Spleen (tissue), 11 donors: ENCODE data around the gene ST7. TPM values are rescaled to one million over a fixed set of nuclear protein-coding genes. Genes with fewer than 3 reads are reported as not detected.

Experiments used
- DNase-seq: peaks from one replicate; pipeline ENCODE4 v3.0.0-alpha.2; 2020
- H3K27ac ChIP-seq, 8 donors: fragments of 200-600 bp; sonication (generic) in 7 of 8; 1 replicate in 4 of 8; 2 replicates in 4 of 8; pipeline versions ENCODE4 v1.5.0 to v1.8.0; 2016 to 2021; ENCODE audit warnings: inconsistent platforms in 4 of 8, mild to moderate bottlenecking in 4 of 8, moderate library complexity in 1 of 8
- H3K27me3 ChIP-seq, 7 donors: fragments of 200-600 bp; sonication (generic) in 6 of 7; replicated peaks in 1 of 7; 1 replicate in 4 of 7; 2 replicates in 3 of 7; pipeline versions ENCODE4 v1.5.0 to v1.8.0; 2016 to 2021; ENCODE audit warnings: inconsistent platforms in 3 of 7, mild to moderate bottlenecking in 1 of 7
- H3K36me3 ChIP-seq, 6 donors: fragments of 200-600 bp; sonication (generic) in 5 of 6; 1 replicate in 4 of 6; 2 replicates in 2 of 6; pipeline versions ENCODE4 v1.5.0 to v1.8.0; 2016 to 2021; ENCODE audit warnings: inconsistent platforms in 2 of 6
- H3K4me1 ChIP-seq, 6 donors: fragments of 200-600 bp; sonication (generic) in 5 of 6; 1 replicate in 3 of 6; 2 replicates in 3 of 6; pipeline versions ENCODE4 v1.5.0 to v1.8.0; 2016 to 2021; ENCODE audit warnings: inconsistent platforms in 3 of 6
- H3K4me3 ChIP-seq, 8 donors: fragments of 200-600 bp; sonication (generic) in 7 of 8; 1 replicate in 4 of 8; 2 replicates in 4 of 8; pipeline versions ENCODE4 v1.5.0 to v1.8.0; 2016 to 2021; ENCODE audit warnings: inconsistent platforms in 4 of 8, mild to moderate bottlenecking in 4 of 8, moderate library complexity in 2 of 8
- H3K9me3 ChIP-seq, 8 donors: fragments of 200-600 bp; sonication (generic) in 7 of 8; 1 replicate in 4 of 8; 2 replicates in 4 of 8; pipeline versions ENCODE4 v1.5.0 to v1.8.0; 2016 to 2021; ENCODE audit warnings: inconsistent platforms in 4 of 8
- POLR2A ChIP-seq, 3 donors: fragments of 450-650 bp; IDR thresholded peaks; one replicate each; pipeline ENCODE4 v1.5.1; 2017; ENCODE audit warnings: antibody characterized with exemption in 3 of 3, mild to moderate bottlenecking in 1 of 3
- POLR2AphosphoS5 ChIP-seq, 3 donors: sonication (generic); formaldehyde crosslinking; IDR thresholded peaks; one replicate each; pipeline ENCODE4 v1.5.1; 2017; ENCODE audit warnings: antibody characterized with exemption in 3 of 3
- WGBS, 5 donors: extraction: QIAGEN DNeasy Blood & Tissue Kit in 3 of 5; methylation state at CpG; one replicate each; pipeline versions ENCODE4 v1.1.5 to v1.1.7; 2013 to 2018; 5-methylcytosine and 5-hydroxymethylcytosine counted together
- intact Hi-C: fragments of 100-400 bp; cut with DNase I; formaldehyde crosslinking; loops from one replicate; pipeline ENCODE4 v1.15.0; 2023; ENCODE audit warnings: low total_unique reads
- polyA plus RNA-seq, 3 donors: library from polyadenylated mRNA; stranded (reverse); fragments of 200-250 nt; gene quantifications; one replicate each; pipeline ENCODE4 v1.2.1, GENCODE V29; 2013
- total RNA-seq, 7 donors: library from RNA; depleted of rRNA in 3 of 7; stranded (reverse); fragments of >200 nt in 3 of 7; fragmentation: NEBNext Ultra II Directional in 4 of 7; extraction: Animal tissue kit (Norgen Biotek cat#: 25700) in 4 of 7; gene quantifications; one replicate each; pipeline versions ENCODE4 v1.1.0 to v1.2.1, GENCODE V29; 2016 to 2021
- TF ChIP-seq, protein P1 (sequence below), 11 experiments: fragments of 200-600 bp in 7 of 11; fragments of 450-650 bp in 4 of 11; sonication (generic) in 4 of 11; IDR thresholded peaks in 8 of 11; conservative IDR thresholded peaks in 3 of 11; 1 replicate in 7 of 11; 2 replicates in 4 of 11; pipeline versions ENCODE4 v1.4.0 to v1.8.0; 2016 to 2021; ENCODE audit warnings: antibody characterized with exemption in 11 of 11, inconsistent platforms in 4 of 11, mild to moderate bottlenecking in 1 of 11
- donor health status: healthy with polysubstance abuse.
- donor health status: DM: no; HTN: no; CAD: no; lungs with moderate emphysema.
- donor health status: DM: no; HTN: no; CAD: no.
- donor health status: Bipolar disorder and iron deficiency.
- donor health status: healthy.
- donor health status: DM: no; HTN: no; CAD: no.
- donor health status: DM: yes; HTN: yes; CAD: no.

Gene ST7
- total and polyA plus RNA-seq, 10 donors: 4.7 to 36.4 (median 15.8) TPM

DNA sequence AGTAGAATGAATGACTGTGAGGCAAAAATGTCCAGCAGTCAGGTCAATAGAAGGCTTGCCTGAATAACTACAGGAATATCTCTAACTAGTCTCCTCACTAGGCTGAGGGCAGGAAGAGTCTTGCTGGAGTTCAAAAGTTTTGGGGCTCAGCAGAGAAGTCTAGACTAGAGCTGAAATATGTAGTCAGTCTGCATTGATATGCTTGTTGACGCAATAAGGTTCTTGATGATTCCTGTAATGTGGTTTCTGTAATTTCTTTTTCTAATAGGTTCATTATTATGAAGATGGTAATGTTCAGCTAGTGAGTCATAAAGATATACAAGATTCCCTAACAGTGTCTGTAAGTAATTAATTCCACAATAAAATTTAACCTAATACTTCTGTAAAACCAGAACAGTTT lies 41.5 kb upstream of the ST7 start:
- no peak overlapping the region for H3K4me3 ChIP-seq
- TF ChIP-seq POLR2AphosphoS5 (IDR thresholded peaks at IDR 0.05) (no peak), POLR2A (IDR thresholded peaks at IDR 0.05) (no peak)
- TF ChIP-seq, protein P1, sequence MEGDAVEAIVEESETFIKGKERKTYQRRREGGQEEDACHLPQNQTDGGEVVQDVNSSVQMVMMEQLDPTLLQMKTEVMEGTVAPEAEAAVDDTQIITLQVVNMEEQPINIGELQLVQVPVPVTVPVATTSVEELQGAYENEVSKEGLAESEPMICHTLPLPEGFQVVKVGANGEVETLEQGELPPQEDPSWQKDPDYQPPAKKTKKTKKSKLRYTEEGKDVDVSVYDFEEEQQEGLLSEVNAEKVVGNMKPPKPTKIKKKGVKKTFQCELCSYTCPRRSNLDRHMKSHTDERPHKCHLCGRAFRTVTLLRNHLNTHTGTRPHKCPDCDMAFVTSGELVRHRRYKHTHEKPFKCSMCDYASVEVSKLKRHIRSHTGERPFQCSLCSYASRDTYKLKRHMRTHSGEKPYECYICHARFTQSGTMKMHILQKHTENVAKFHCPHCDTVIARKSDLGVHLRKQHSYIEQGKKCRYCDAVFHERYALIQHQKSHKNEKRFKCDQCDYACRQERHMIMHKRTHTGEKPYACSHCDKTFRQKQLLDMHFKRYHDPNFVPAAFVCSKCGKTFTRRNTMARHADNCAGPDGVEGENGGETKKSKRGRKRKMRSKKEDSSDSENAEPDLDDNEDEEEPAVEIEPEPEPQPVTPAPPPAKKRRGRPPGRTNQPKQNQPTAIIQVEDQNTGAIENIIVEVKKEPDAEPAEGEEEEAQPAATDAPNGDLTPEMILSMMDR (IDR thresholded peaks at IDR 0.05 in 8 of 11, conservative IDR thresholded peaks at IDR 0.05 in 3 of 11): no peak
- no peaks in the 10 kb centered on the region for H3K4me1 ChIP-seq
- no peaks in the 10 kb centered on the region for H3K27me3 ChIP-seq
- peaks cover 3 to 100% (median 66%) of the 10 kb centered on the region in 6 donors for H3K36me3 ChIP-seq
- H3K27ac ChIP-seq: no peak overlapping the region
- intact Hi-C loops: no loop called here
- H3K9me3 ChIP-seq: no peaks in the 10 kb centered on the region
- DNase-seq: no peak
- WGBS, 5 donors: 96 to 100% (median 96%) methylated on average over 1 of the region's 1 CpG

DNA sequence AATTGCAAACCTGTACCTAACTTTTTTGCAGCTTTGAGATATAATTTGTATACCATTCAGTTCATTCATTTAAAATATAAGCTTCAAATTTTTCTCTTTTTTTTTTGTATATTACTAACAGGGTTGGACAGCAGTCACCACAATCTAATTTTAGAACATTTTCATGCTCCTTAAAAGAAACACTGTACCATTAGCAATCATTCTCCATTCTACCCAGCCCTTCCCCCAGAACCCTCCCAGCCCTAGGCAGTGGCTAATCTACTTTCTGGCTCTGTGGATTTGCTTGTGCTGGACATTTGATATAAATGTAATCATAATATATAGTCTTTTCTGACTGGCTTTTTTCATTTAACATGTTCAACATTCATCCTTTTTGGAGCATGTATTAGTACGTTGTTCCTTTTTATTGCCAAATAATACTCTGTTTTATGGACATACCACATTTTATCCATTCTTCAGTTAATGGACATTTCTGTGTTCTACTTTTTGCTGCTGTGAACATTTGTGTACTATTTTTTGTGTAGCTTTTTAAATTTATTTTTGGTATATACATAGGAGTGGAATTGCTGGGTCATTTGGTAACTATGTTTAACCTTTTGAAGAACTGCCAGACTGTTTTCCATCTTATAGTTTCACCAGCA lies 40.9 kb upstream of the ST7 start:
- WGBS, 5 donors: 98 to 100% (median 100%) methylated on average over 1 of the region's 1 CpG
- peaks cover 3 to 100% (median 69%) of the 10 kb centered on the region in 6 donors for H3K36me3 ChIP-seq
- no peak overlapping the region for H3K4me3 ChIP-seq

DNA sequence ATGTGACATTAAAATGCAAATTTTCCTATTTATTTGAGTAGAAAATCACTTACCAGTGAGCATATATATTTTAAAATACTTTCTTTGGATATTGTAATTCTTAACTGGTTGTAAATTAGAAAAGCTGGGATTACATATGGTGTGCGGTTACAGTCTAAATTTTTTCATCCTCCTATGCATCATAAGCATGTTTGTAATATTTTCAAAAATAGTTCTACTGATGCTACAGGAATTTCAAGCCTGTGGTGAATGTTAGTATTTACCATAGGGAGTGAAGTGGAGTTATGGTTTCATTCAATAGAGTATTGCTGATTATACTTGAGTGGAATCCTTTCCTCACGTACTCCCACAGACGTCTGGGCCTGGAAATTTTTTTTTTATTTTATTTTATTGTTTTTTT lies 34.6 kb upstream of the ST7 start:
- H3K9me3 ChIP-seq: no peaks in the 10 kb centered on the region
- TF ChIP-seq, protein P1 (IDR thresholded peaks at IDR 0.05 in 8 of 11, conservative IDR thresholded peaks at IDR 0.05 in 3 of 11): no peak
- TF ChIP-seq POLR2A (IDR thresholded peaks at IDR 0.05) (no peak), POLR2AphosphoS5 (IDR thresholded peaks at IDR 0.05) (no peak)
- peaks cover 0 to 81% (median 42%) of the 10 kb centered on the region in 6 donors for H3K36me3 ChIP-seq
- intact Hi-C loops: no loop called here
- peaks cover 0 to 5% (median under 1%) of the 10 kb centered on the region in 6 donors for H3K4me1 ChIP-seq
- WGBS, 5 donors: 95 to 98% (median 97%) methylated on average over 3 of the region's 3 CpGs
- H3K27me3 ChIP-seq: no peaks in the 10 kb centered on the region
- no peak overlapping the region for H3K27ac ChIP-seq
- DNase-seq: no peak
- no peak overlapping the region for H3K4me3 ChIP-seq

More for the DNA sequence above, 40.9 kb upstream of the ST7 start:
- H3K4me1 ChIP-seq: no peaks in the 10 kb centered on the region
- DNase-seq: no peak
- TF ChIP-seq POLR2AphosphoS5 (IDR thresholded peaks at IDR 0.05) (no peak), POLR2A (IDR thresholded peaks at IDR 0.05) (no peak)
- TF ChIP-seq, protein P1 (IDR thresholded peaks at IDR 0.05 in 8 of 11, conservative IDR thresholded peaks at IDR 0.05 in 3 of 11): no peak
- H3K9me3 ChIP-seq: no peaks in the 10 kb centered on the region
- H3K27ac ChIP-seq: no peak overlapping the region
- no peaks in the 10 kb centered on the region for H3K27me3 ChIP-seq
- intact Hi-C loops: no loop called here

DNA sequence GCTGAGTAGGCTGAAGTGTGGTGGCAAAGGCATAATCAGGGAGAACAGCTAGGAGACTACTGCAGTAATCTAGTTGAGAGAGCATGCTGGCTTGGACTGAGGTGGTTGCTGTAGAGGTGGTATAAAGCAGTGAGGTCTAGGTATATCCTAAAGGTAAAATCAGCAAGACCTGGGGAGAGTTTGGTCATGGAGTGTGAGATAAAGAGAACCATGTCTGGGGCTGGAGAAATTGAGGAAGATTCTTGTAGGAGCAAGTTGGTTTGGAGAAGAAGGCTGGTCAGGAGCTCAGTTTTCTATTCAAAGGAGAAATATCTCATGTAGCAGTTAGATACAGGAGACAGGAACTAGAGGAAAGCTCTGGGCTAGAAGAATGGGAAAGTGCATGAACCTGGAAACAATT lies 32.9 kb upstream of the ST7 start:
- Histone ChIP-seq H3K4me3 (no peak overlapping the region), H3K27ac (no peak overlapping the region), H3K9me3 (no peaks in the 10 kb centered on the region), H3K27me3 (no peaks in the 10 kb centered on the region), H3K4me1 (peaks cover 0 to 5% (median 2%) of the 10 kb centered on the region in 6 donors), H3K36me3 (peaks cover 0 to 64% (median 32%) of the 10 kb centered on the region in 6 donors)
- intact Hi-C loops: no loop called here
- DNase-seq: no peak
- TF ChIP-seq, protein P1 (IDR thresholded peaks at IDR 0.05 in 8 of 11, conservative IDR thresholded peaks at IDR 0.05 in 3 of 11): no peak
- TF ChIP-seq POLR2A (IDR thresholded peaks at IDR 0.05) (no peak), POLR2AphosphoS5 (IDR thresholded peaks at IDR 0.05) (peak in 1 of 3 donors; percentile 16)
